Activated gamma-delta T cell treated with anti-CD3 and anti-CD28 coated beads, Interleukin-2, amount 50 U/mL, for 16 hours (primary cell): Measurements from ENCODE around the gene WDR88.
"Not testable (repeated sequence)": the region's sequence is repeated elsewhere in the genome, so short reads cannot be mapped to it uniquely, and the experiment has no call there.

Source experiments
- DNase-seq: peaks from one replicate; pipeline ENCODE4 v3.0.0-alpha.2; 2020; ENCODE audit warnings: low read depth

WDR88 gene

DNA sequence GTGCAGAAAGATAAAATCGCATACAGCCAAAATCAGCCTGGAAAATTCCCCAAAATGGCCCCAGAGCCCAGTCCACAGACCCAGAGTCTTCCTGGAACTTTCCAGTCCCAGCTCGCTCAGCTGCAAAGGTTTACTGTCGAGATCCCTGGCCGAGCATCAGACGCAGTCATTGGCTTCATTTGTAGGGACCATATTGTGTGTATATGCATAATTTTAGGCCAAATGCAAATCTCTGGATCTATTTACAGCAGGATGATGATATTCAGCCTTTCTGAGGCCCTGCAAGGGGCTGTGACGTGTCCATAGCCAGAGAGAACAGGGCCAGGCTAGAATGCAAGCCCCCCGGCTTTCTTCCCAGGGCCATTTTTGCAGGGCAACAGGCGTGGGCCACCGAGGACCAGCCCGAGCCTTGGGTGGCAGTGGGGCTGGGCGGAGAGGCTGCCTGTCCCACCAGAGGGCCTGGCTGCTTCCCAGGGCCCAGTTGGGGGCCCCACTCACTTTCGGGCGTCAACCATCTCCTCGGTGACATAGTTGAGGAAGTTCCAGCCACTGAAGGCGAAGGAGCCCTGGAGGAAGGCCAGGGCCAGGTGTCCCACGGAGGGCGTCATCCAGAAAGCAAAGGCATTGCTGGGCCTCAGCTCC, 80.0 kb downstream of the WDR88 start:
- no peak for DNase-seq

DNA sequence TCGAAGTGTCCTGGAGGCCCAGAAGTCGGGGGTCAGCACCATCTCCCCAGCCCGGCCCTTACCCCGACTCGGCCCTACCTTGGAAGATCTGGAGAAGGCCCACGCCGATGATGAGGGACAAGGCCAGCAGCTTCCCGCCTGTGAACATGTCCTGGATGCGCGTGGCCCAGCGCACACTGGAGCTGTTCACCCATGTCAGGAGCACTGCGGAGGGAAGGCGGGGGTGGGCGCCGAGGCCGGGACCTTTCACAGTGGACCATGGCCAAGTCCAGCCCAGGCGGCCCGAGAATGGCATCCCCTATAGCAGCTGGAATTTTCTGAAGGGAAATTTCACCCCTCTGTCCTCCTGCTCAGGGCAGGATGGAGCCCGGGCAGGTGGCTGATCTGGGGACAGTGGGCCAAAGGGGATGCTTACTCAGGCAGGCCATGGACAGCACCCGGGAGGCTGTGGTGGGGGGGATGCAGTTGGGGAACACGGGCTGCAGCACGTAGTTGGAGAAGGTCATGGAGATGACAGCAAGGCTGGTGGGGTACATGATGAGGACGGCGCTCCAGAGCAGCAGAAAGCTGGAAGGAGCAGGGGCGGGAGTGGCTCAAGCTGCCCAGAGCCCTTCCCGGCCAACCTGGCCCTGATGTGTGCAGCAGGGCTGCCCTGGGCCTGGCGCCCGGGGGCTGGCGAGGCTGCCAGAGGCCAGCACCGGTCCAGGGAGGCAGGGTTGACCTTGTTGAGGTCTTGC, 80.7 kb downstream of the WDR88 start:
- DNase-seq: no peak

DNA sequence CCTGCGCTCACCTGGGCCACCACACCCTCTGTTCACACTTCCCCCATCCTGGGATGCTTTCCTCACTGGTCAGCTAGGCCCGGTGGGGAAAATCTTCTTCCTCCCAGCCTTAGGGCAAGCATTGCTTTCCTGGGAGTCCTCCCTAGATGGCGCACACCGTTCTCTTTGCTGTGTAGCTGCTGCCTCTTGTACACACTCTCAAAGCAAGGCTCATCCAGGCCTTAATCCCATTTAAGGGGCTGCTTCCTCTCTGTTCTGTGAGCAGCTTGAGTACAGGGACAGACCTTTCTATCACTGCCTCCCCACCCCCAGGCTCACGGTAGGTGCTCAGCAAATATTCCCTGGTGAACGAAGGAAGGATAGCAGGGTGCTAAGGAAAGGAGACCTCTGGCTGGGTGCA, 82.7 kb downstream of the WDR88 start:
- no peak for DNase-seq

DNA sequence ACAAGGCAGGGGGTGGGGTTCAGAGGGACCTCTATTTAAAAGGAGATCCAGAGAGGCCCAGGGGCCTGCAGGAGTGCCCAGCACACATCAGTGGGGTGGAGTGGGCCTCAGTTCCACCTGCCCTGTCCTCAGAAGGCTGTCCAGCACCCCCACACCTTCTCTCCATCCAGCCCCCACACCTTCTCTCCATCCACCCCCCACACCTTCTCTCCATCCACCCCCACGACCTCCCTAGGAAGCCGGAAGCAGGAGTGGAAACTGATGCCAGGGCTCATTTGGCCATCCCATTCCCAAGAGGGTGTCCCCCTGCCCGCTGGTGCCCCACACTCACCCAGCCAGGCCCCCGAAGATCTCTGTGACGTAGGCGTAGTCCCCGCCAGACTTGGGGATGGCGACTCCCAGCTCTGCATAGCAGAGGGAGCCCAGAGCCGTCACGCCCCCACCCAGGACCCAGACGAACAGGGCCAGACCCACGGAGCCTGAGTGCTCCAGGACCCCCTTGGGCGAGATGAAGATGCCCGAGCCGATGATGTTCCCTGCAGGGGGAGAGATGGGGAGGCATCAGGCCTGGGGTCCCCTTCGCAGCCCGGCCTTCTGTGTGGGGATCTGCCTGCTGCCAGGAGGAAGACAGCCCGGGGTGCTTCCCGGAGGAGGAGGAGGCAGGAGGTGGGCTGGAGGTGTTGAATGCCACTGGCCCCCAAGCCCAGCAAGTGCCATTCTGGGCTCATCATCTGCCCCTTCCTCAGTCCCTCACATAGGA, 83.7 kb downstream of the WDR88 start:
- no peak for DNase-seq

DNA sequence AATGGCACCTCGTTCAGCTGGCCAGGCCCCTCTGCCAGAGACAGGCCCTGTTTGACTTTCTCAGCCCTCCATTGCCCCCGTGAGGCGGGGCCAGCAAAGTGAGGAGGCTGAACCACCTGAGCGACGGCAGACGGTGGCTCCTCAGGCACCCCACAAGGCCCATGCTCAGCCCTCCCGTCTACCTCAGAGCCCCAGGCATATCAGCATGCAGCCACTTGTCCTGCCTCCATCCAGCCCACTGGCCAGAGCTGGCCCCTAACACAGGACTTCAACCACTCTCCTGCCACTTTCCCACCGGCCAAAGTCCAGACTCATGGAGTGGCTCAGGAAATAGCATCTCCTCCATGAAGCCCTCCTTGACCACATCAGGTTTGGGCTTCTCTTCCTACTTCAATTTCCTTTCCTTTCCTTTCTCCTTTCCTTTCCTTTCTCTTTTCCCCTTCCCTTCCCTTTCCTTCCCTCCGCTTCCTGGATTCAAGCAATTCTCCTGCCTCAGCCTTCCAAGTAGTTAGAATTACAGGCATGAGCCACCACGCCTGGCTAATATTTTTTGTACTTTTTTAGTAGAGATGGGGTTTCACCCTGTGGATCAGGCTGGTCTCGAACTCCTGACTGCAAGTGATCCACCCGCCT, 84.4 kb downstream of the WDR88 start:
- DNase-seq: no peak

DNA sequence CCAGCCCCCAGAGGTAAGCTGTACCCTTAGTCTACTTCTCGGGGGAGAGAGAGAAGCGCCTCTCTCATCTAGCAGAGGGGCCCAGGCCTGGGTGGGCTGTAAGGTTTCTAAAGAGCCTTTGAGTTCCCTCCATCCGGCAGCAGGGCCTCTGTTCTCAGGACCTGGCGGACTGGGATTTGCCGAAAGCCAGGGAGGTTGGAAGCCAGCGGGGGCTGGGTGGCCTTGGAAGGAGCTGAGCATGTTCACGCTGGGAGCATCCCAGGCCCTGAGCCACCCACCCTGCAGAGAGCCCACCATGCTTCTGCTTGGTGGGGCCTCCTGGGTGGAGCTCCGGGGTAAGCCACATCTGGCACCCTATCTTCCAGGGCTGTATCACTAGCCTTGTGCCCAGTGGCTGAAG, 86.0 kb downstream of the WDR88 start:
- no peak for DNase-seq

DNA sequence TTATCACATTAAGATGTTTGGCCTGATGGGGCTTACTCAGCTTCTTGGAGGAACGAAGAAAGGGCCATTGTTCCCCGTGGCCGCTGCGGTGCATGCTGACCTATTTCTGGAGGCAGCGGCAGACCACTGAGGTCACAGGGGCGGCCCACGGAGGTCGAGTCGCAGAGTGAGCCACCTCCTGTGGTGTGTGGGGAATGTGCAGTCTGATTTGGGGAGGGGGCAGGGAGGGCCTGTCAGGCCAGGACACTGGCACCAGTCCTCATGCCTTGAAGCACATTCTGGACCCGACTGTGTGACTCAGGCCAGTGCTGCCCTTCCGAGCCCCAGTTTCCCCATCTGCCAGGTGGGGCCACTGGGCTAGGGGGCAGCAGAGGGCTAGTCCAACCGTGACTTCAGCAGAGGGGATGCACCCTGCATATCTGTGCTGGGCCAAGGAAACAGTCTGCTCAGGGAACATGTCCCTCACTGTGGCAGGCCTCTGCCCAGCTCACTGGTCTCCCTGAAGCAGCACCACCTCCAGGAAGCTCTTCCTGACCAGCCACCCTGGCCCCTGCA, 87.4 kb downstream of the WDR88 start:
- DNase-seq: no peak

DNA sequence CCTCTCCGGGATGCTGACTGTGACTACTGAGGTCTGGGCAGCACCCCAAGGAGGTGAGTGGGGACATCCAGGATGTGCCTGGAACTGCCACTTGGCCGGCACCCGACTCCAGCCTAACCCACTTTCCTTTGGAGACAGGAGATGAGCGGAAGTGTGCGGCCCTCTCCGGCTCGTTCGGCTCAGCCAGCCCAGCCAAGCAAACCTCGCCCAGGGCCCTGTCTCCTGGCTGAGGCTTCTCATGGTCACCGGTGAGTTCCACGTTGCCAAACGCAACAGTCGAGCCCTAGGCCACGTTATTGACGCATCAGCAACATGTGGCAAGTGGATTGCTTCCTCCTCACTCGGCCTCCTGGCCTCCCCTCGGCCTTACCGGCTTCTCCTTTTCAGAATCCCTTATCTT, 88.2 kb downstream of the WDR88 start:
- DNase-seq: no peak

DNA sequence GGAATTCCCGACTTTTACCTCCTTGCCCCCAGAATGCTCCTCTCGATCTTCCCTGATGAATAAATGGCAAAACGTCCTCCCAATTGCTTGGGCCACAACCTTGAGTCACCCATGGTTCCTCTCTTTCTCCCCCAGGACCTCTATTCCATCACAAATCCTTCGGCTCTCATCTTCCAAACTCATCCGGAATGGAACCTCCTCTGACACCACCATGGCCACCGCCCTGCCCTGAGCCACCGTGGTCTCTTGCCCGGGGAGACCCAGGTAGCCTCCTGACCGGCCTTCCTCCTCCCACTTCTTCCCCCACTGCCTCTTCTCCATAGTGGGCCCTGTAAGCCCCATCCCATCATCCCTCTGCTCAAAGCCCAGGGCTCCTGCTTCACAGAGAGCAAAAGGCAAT, 88.8 kb downstream of the WDR88 start:
- DNase-seq: no peak

DNA sequence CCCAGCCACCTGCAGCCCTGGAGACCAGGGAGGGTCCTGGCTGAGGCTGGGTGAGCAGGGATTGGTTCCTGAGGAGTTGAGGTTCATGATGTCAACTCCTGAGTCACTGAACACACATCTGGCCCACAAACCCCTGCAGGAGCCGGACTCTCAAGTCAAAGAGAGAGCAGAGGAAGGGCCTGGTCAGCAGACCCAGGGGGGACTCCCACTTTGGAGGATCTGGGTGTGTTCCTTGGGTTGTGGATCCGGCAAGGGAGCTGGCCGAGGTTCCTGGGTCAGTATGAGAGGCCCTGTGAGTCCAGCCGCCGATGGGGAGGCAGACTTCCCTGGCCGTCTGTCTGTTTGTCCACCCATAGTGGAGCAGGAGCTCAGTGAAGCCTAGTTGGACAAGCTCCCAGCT, 89.7 kb downstream of the WDR88 start:
- DNase-seq: no peak

DNA sequence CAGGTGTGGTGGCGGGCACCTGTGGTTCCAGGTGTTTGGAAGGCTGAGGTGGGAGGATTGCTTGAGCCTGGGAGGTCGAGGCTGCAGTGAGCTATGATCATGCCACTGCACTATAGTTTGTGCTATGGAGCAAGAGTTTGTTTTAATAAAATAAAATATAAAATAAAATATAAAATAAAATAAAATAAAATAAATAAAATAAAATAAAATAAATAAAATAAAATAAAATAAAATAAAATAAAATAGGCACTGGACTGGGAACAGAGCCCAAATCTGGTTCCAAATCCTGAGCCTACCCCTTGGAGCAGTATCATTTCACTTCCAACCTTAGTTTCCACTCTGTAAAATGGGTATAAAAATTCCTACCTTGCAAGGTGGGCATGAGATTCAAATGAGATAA, 90.3 kb downstream of the WDR88 start:
- not testable (repeated sequence) for DNase-seq

DNA sequence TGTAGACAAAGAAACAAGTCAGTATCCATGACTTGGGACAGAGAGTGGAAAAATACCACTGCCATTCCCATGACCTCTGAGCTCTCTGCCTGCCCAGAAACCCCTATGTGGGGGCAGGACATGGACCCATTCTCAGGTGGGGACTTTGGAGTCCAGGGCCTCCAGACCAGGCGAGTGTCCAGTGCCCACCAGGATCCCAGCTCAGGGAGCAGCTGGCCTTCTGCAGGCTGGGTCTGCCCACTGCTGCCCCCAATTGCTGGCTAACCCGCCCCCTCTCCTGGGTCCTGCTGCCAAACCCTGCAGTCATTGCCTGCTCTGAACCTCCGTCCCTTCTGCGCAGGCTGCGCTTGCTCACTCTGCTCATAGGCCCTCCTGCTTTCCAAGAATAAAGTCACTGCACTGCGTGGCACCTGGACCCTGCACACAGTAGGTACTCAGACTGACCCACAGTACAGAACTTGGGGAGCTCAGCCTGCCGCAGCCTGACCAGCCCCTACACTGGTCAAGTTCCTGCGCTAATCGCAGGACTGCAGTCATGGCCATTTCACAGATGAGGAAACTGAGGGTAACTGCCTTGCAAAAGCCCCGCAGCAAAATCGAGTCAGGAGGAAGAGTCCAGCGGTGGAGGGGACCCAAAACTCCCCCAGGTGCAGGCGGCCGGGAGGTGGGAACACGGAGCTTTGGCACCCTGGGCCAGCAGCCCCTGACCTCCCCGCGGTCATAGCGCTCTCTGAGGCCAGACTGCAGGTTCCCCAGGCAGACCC, 93.0 kb downstream of the WDR88 start:
- DNase-seq: no peak
